Embryonic facial prominence (tissue), 1 donor: ENCODE results near the gene ZNF516.

Source experiments
- DNase-seq: peaks from one replicate; pipeline ENCODE4 v3.0.0-alpha.2; 2016; ENCODE audit errors: extremely low spot score

The ZNF516 gene

GRCh38 chr18:76468345-76469304 is 26.4 kb downstream of the ZNF516 start:
- DNase-seq: no peak

GRCh38 chr18:76467371-76468190 is 27.5 kb downstream of the ZNF516 start:
- DNase-seq: no peak

GRCh38 chr18:76466410-76466991 is 28.5 kb downstream of the ZNF516 start:
- no peak for DNase-seq

- DNase-seq: no peak
Observed at GRCh38 chr18:76465630-76466409, 29.2 kb downstream of the ZNF516 start.

GRCh38 chr18:76464281-76465259 is 30.5 kb downstream of the ZNF516 start:
- DNase-seq: no peak

GRCh38 chr18:76463872-76464271 is 31.2 kb downstream of the ZNF516 start:
- DNase-seq: no peak

- DNase-seq: no peak
Observed at GRCh38 chr18:76463358-76463757, 31.7 kb downstream of the ZNF516 start.

- DNase-seq: no peak
Observed at GRCh38 chr18:76462326-76462694, 32.7 kb downstream of the ZNF516 start.

- DNase-seq: no peak
Observed at GRCh38 chr18:76461692-76462325, 33.2 kb downstream of the ZNF516 start.

- DNase-seq: no peak
Observed at GRCh38 chr18:76461148-76461547, 33.9 kb downstream of the ZNF516 start.

GRCh38 chr18:76460482-76460881 is 34.6 kb downstream of the ZNF516 start:
- DNase-seq: no peak

GRCh38 chr18:76459687-76460350 is 35.2 kb downstream of the ZNF516 start:
- no peak for DNase-seq

- DNase-seq: no peak
Observed at GRCh38 chr18:76459312-76459686, 35.7 kb downstream of the ZNF516 start.

- no peak for DNase-seq
Observed at GRCh38 chr18:76458522-76459311, 36.3 kb downstream of the ZNF516 start.

- no peak for DNase-seq
Observed at GRCh38 chr18:76457957-76458356, 37.1 kb downstream of the ZNF516 start.

- no peak for DNase-seq
Observed at GRCh38 chr18:76457475-76457874, 37.6 kb downstream of the ZNF516 start.

GRCh38 chr18:76456823-76457222 is 38.2 kb downstream of the ZNF516 start:
- no peak for DNase-seq

- DNase-seq: no peak
Observed at GRCh38 chr18:76456018-76456750, 38.9 kb downstream of the ZNF516 start.
